PC-3 (cell line): ENCODE results near the gene DUSP5. TPM values are rescaled to one million over a fixed set of nuclear protein-coding genes. Genes with fewer than 3 reads are reported as not detected.
A peak's percentile ranks its signal among the peaks of the same experiment; 100 is the strongest.
"Not testable (repeated sequence)": the region's sequence is repeated elsewhere in the genome, so short reads cannot be mapped to it uniquely, and the experiment has no call there.

ENCODE experiments used
- ATAC-seq: fragments of 200-7000 bp; cut with Tn5 transposase; 2 replicates; pipeline ENCODE4 v1.9.1; 2020; ENCODE audit warnings: mild to moderate bottlenecking, moderate library complexity
- BruUV-seq: library from RNA; stranded (reverse); fragments of 400-500 nt; replicated peaks from 2 replicates; lab custom pipeline; 2021; lab: Mats Ljungman, UMichigan
- CTCF ChIA-PET: fragments of 300-600 bp; sonication (Branson Sonifier 250); formaldehyde crosslinking; loops from one replicate; lab custom pipeline; 2022; ENCODE audit warnings: antibody characterized with exemption; lab: Charles Lee
- POLR2A ChIA-PET: fragments of 300-600 bp; sonication (Branson Sonifier 250); formaldehyde crosslinking; loops from one replicate; lab custom pipeline; 2022; ENCODE audit warnings: antibody characterized with exemption; ENCODE audit not compliant: unreplicated experiment; lab: Charles Lee
- DNase-seq: peaks from one replicate; pipeline ENCODE4 v3.0.0-alpha.2; 2015
- H2AFZ ChIP-seq: fragments of 300-600 bp; sonication (generic); 2 replicates; pipeline ENCODE4 v1.6.0; 2016; ENCODE audit warnings: antibody characterized with exemption, low read length
- H3F3A ChIP-seq: fragments of 300-600 bp; sonication (generic); one replicate; pipeline ENCODE4 v1.6.0; 2017; ENCODE audit warnings: antibody characterized with exemption, low read length, control low read depth, mild to moderate bottlenecking; ENCODE audit not compliant: unreplicated experiment
- H3K27ac ChIP-seq: fragments of 300-600 bp; sonication (generic); 2 replicates; pipeline ENCODE4 v1.5.1; 2016; ENCODE audit warnings: mild to moderate bottlenecking, low read length
- H3K27me3 ChIP-seq: fragments of 300-600 bp; sonication (generic); 2 replicates; pipeline ENCODE4 v1.6.1; 2016; ENCODE audit warnings: low read length, mixed read lengths
- H3K36me3 ChIP-seq: fragments of 300-600 bp; sonication (generic); 2 replicates; pipeline ENCODE4 v1.6.1; 2016; ENCODE audit warnings: low read depth, mixed run types, low read length, mixed read lengths
- H3K4me1 ChIP-seq: fragments of 300-600 bp; sonication (generic); 2 replicates; pipeline ENCODE4 v1.5.1; 2016; ENCODE audit warnings: low read length; ENCODE audit not compliant: insufficient read depth
- H3K4me2 ChIP-seq: fragments of 300-600 bp; sonication (generic); 2 replicates; pipeline ENCODE4 v1.6.0; 2016; ENCODE audit warnings: low read length
- H3K4me3 ChIP-seq: fragments of 300-600 bp; sonication (generic); 2 replicates; pipeline ENCODE4 v1.5.1; 2016; ENCODE audit warnings: mild to moderate bottlenecking, low read length, mixed read lengths
- H3K79me2 ChIP-seq: fragments of 300-600 bp; sonication (generic); 2 replicates; pipeline ENCODE4 v1.6.1; 2017; ENCODE audit warnings: low read length, mixed read lengths
- H3K9ac ChIP-seq: fragments of 300-600 bp; sonication (generic); 2 replicates; pipeline ENCODE4 v1.6.0; 2016; ENCODE audit warnings: mild to moderate bottlenecking, low read length
- H3K9me2 ChIP-seq: fragments of 300-600 bp; sonication (generic); replicated peaks from 2 replicates; pipeline ENCODE4 v1.6.1; 2016; ENCODE audit warnings: mixed run types, low read length, mixed read lengths
- H3K9me3 ChIP-seq: fragments of 300-600 bp; sonication (generic); 2 replicates; pipeline ENCODE4 v1.6.1; 2016; ENCODE audit warnings: low read length, mixed read lengths
- H4K20me1 ChIP-seq: fragments of 300-600 bp; sonication (generic); 2 replicates; pipeline ENCODE4 v1.6.1; 2016; ENCODE audit warnings: low read length, mixed read lengths
- EZH2 ChIP-seq: fragments of 300-600 bp; sonication (generic); IDR thresholded peaks from one replicate; pipeline ENCODE4 v1.6.1; 2017; ENCODE audit warnings: antibody characterized with exemption, mild to moderate bottlenecking, low read length; ENCODE audit not compliant: unreplicated experiment
- EZH2phosphoT487 ChIP-seq: fragments of 300-600 bp; sonication (generic); IDR thresholded peaks from 2 replicates; pipeline ENCODE4 v1.6.1; 2018; ENCODE audit warnings: mild to moderate bottlenecking, antibody characterized with exemption, low read length, borderline replicate concordance
- intact Hi-C: fragments of 100-400 bp; cut with micrococcal nuclease; formaldehyde crosslinking; loops from 2 replicates; pipeline ENCODE4 v1.9.0; 2023
- total RNA-seq: library from RNA; depleted of rRNA; stranded (reverse); fragments of >200 nt; gene quantifications from 2 replicates; pipeline ENCODE4 v1.2.3, GENCODE V29; 2014
- TF ChIP-seq, protein P1 (sequence below): fragments of 300-600 bp; sonication (generic); conservative IDR thresholded peaks from 2 replicates; pipeline ENCODE4 v1.5.1; 2017; ENCODE audit warnings: antibody characterized with exemption, low read depth, mild to moderate bottlenecking, low read length

Gene DUSP5
- total RNA-seq, 1 experiment from 2014 or later, result 206 TPM

DNA sequence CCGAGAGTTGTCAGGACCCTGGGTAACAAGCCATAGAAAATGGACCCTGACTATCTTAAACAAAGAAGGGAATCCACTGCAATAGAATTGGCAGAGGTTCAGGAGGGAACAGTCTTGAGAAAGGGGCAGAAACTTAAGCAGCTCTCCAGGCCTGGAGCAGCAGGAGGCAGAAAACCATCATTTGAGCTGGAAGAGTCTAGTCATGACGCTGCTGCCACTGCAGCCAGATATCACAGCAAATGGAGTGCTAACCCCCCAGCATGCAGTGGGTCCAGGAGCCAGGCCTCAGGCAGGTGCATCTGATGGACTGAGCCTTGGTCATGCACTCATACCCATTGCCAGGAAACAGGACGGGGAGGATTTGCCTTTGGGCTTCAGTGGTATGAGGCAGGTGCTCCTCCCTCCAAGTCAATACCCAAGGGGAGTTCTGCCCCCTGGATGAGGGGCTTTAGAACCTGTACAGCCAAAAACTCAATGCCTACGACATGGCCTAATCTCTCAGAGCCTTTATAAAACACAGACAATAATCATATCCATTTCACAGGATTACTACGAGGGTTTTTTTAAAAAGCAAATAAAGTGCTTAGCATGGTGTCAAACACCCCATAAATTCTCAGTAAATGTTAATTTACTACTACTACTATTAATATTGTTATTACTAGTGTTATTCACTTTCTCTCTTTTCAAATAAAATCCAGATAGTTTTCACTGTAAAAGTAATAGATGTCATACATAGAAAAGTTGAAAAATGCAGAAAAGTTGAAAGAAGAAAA, 30.7 kb downstream of the DUSP5 start:
- no peak overlapping the region for H2AFZ ChIP-seq

GRCh38 chr10:110528997-110529524, 31.4 kb downstream of the DUSP5 start:
- H3K4me3 ChIP-seq, H3K9me3 ChIP-seq, H3F3A ChIP-seq, H2AFZ ChIP-seq, H3K79me2 ChIP-seq, H3K36me3 ChIP-seq, intact Hi-C loops, BruUV-seq, ATAC-seq, CTCF ChIA-PET, H3K27me3 ChIP-seq, H4K20me1 ChIP-seq, H3K9ac ChIP-seq, DNase-seq, H3K4me2 ChIP-seq, H3K9me2 ChIP-seq, POLR2A ChIA-PET: not testable (repeated sequence)
- H3K27ac ChIP-seq, result peak overlapping the region; percentile 66
- H3K4me1 ChIP-seq, result peaks cover 51% of the 10 kb centered on the region

More for the DNA sequence above, 30.7 kb downstream of the DUSP5 start:
- ATAC-seq (no peak), DNase-seq (no peak)
- Histone ChIP-seq H3K27ac (peak overlapping the region; percentile 66; the same call in 1 of the 2 replicates), H3K27me3 (no peaks in the 10 kb centered on the region), H3K9me2 (no peaks in the 10 kb centered on the region), H3K9me3 (no peaks in the 10 kb centered on the region), H3K36me3 (no peaks in the 10 kb centered on the region), H4K20me1 (no peaks in the 10 kb centered on the region), H3K4me3 (no peak overlapping the region), H3F3A (no peaks in the 10 kb centered on the region), H3K4me2 (no peak overlapping the region; the same call in 1 of the 2 replicates), H3K4me1 (peaks cover 53% of the 10 kb centered on the region), H3K79me2 (no peaks in the 10 kb centered on the region), H3K9ac (no peak overlapping the region)
- intact Hi-C loops, result no loop called here
- ChIA-PET POLR2A (no interaction called here), CTCF (no interaction called here)
- TF ChIP-seq, protein P1, sequence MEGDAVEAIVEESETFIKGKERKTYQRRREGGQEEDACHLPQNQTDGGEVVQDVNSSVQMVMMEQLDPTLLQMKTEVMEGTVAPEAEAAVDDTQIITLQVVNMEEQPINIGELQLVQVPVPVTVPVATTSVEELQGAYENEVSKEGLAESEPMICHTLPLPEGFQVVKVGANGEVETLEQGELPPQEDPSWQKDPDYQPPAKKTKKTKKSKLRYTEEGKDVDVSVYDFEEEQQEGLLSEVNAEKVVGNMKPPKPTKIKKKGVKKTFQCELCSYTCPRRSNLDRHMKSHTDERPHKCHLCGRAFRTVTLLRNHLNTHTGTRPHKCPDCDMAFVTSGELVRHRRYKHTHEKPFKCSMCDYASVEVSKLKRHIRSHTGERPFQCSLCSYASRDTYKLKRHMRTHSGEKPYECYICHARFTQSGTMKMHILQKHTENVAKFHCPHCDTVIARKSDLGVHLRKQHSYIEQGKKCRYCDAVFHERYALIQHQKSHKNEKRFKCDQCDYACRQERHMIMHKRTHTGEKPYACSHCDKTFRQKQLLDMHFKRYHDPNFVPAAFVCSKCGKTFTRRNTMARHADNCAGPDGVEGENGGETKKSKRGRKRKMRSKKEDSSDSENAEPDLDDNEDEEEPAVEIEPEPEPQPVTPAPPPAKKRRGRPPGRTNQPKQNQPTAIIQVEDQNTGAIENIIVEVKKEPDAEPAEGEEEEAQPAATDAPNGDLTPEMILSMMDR, result no peak
- no peak for TF ChIP-seq EZH2phosphoT487
- TF ChIP-seq EZH2, result no peak
- no TSS peak for BruUV-seq

DNA sequence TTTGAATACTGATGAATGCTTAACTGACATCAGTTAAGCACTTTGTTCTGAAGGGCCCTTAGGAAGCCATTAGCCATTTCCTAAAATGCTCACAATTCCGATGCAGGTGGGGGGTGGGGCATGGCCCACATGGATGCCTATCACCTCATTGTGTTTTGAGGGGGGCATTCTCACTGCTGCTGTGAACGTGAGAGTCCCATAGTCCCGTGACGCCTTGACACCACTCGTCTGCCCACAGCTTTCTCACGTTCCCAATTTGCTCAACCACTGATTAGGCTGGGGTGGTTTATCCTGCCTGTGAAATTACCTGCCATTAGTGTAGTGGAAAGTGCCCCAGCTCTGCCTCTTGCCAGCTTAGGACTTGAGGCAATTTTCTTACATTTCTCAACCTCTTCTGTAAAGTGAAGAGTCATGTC, 31.9 kb downstream of the DUSP5 start:
- Histone ChIP-seq H3K4me2 (peak overlapping the region; percentile 49; the same call in 1 of the 2 replicates), H3K27me3 (no peaks in the 10 kb centered on the region), H3F3A (no peaks in the 10 kb centered on the region), H3K4me1 (peaks cover 45% of the 10 kb centered on the region), H3K27ac (peak overlapping the region; percentile 66), H3K9me3 (no peaks in the 10 kb centered on the region), H3K36me3 (no peaks in the 10 kb centered on the region), H3K79me2 (no peaks in the 10 kb centered on the region), H3K4me3 (no peak overlapping the region), H2AFZ (no peak overlapping the region), H4K20me1 (no peaks in the 10 kb centered on the region), H3K9me2 (no peaks in the 10 kb centered on the region), H3K9ac (peak overlapping the region; percentile 12; the same call in 1 of the 2 replicates)
- intact Hi-C loops, result no loop called here
- ChIA-PET CTCF (no interaction called here), POLR2A (no interaction called here)
- ATAC-seq (no peak), DNase-seq (no peak)
- TSS peak; percentile 58 for BruUV-seq
- TF ChIP-seq EZH2 (no peak), EZH2phosphoT487 (no peak)
- TF ChIP-seq, protein P1, result no peak
